ENCODE results near the gene ZNF500.
A peak's percentile ranks its signal among the peaks of the same experiment; 100 is the strongest.

The ZNF500 gene

GRCh38 chr16:4803401-4803844 is 36.5 kb upstream of the ZNF500 start:
- Histone ChIP-seq H3K79me2 (ENCODE audit: control insufficient read depth, low read length) (no peaks in the 10 kb centered on the region), H3K27ac (ENCODE audit: low read depth, low read length) (no peak overlapping the region), H3K9me3 (ENCODE audit: control insufficient read depth, insufficient read depth, low read length) (no peaks in the 10 kb centered on the region), H3K4me3 (ENCODE audit: low read length) (peak overlapping the region; percentile 87), H3K4me1 (ENCODE audit: control insufficient read depth, low read length) (peaks cover 32% of the 10 kb centered on the region), H3K36me3 (ENCODE audit: control insufficient read depth, low read length) (peaks cover 25% of the 10 kb centered on the region), H3K9me2 (replicated peaks; ENCODE audit: control insufficient read depth, low read length) (no peaks in the 10 kb centered on the region), H3K4me2 (ENCODE audit: low read length) (peak overlapping the region; percentile 94), H3F3A (ENCODE audit: control insufficient read depth, insufficient read depth) (peaks cover 7% of the 10 kb centered on the region; the same call in 1 of the 2 replicates), H4K20me1 (ENCODE audit: control insufficient read depth, insufficient read depth, low read depth, low read length) (no peaks in the 10 kb centered on the region), H3K27me3 (ENCODE audit: control insufficient read depth, low read length) (no peaks in the 10 kb centered on the region)
- no peak for TF ChIP-seq EZH2phosphoT487 (IDR thresholded peaks at IDR 0.05; ENCODE audit: borderline replicate concordance, low read length)

GRCh38 chr16:4802659-4803287 is 35.8 kb upstream of the ZNF500 start:
- no peaks in the 10 kb centered on the region for H3K9me3 ChIP-seq (ENCODE audit: control insufficient read depth, insufficient read depth, low read length)
- no peaks in the 10 kb centered on the region for H3K27me3 ChIP-seq (ENCODE audit: control insufficient read depth, low read length)
- peak overlapping the region; percentile 45; the same call in 1 of the 2 replicates for H3K27ac ChIP-seq (ENCODE audit: low read depth, low read length)

GRCh38 chr16:4801962-4802658 is 35.1 kb upstream of the ZNF500 start, which contains the start of gene ROGDI:
ROGDI (minus strand) TSS chr16:4802633; CDS start chr16:4802571, 62 bp downstream.
- TF ChIP-seq CTCF (IDR thresholded peaks at IDR 0.05; ENCODE audit: low read depth, low read length, poor library complexity, severe bottlenecking) (no peak), EZH2phosphoT487 (IDR thresholded peaks at IDR 0.05; ENCODE audit: borderline replicate concordance, low read length) (no peak)
- Histone ChIP-seq H3K4me3 (ENCODE audit: low read length) (peak within 1 kb of the TSS; percentile 87), H3F3A (ENCODE audit: control insufficient read depth, insufficient read depth) (peaks cover 7% of the 10 kb centered on the region; the same call in 1 of the 2 replicates), H3K4me2 (ENCODE audit: low read length) (peak within 1 kb of the TSS; percentile 94), H3K9me2 (replicated peaks; ENCODE audit: control insufficient read depth, low read length) (no peaks in the 10 kb centered on the region), H3K36me3 (ENCODE audit: control insufficient read depth, low read length) (peaks cover 17% of the 10 kb centered on the region), H4K20me1 (ENCODE audit: control insufficient read depth, insufficient read depth, low read depth, low read length) (no peaks in the 10 kb centered on the region), H3K9me3 (ENCODE audit: control insufficient read depth, insufficient read depth, low read length) (no peaks in the 10 kb centered on the region), H3K27ac (ENCODE audit: low read depth, low read length) (peak within 1 kb of the TSS; percentile 45), H3K4me1 (ENCODE audit: control insufficient read depth, low read length) (peaks cover 32% of the 10 kb centered on the region), H3K27me3 (ENCODE audit: control insufficient read depth, low read length) (no peaks in the 10 kb centered on the region), H3K79me2 (ENCODE audit: control insufficient read depth, low read length) (no peaks in the 10 kb centered on the region)

More at GRCh38 chr16:4802659-4803287, 35.8 kb upstream of the ZNF500 start:
- Histone ChIP-seq H3K4me1 (ENCODE audit: control insufficient read depth, low read length) (peaks cover 32% of the 10 kb centered on the region), H3K4me2 (ENCODE audit: low read length) (peak overlapping the region; percentile 94), H3F3A (ENCODE audit: control insufficient read depth, insufficient read depth) (peaks cover 7% of the 10 kb centered on the region; the same call in 1 of the 2 replicates), H4K20me1 (ENCODE audit: control insufficient read depth, insufficient read depth, low read depth, low read length) (no peaks in the 10 kb centered on the region), H3K36me3 (ENCODE audit: control insufficient read depth, low read length) (peaks cover 23% of the 10 kb centered on the region), H3K79me2 (ENCODE audit: control insufficient read depth, low read length) (no peaks in the 10 kb centered on the region), H3K9me2 (replicated peaks; ENCODE audit: control insufficient read depth, low read length) (no peaks in the 10 kb centered on the region), H3K4me3 (ENCODE audit: low read length) (peak overlapping the region; percentile 87)
- TF ChIP-seq CTCF (IDR thresholded peaks at IDR 0.05; ENCODE audit: low read depth, low read length, poor library complexity, severe bottlenecking) (no peak), EZH2phosphoT487 (IDR thresholded peaks at IDR 0.05; ENCODE audit: borderline replicate concordance, low read length) (no peak)

Measured in DOHH2 (cell line).